NCI-H82 treated with DMSO at 0.1 percent for 48 hours (cell line): ENCODE measurements around the gene SLC15A4.
"Not testable (repeated sequence)": the region's sequence is repeated elsewhere in the genome, so short reads cannot be mapped to it uniquely, and the experiment has no call there.

Source experiments
- DNase-seq: peaks from one replicate; lab custom pipeline; 2025; ENCODE audit not compliant: unreplicated experiment; lab: John Stamatoyannopoulos, UW

Gene SLC15A4

GRCh38 chr12:128815779-128816642 lies 7.7 kb downstream of the SLC15A4 start:
- no peak for DNase-seq

GRCh38 chr12:128814411-128815261 lies 9.1 kb downstream of the SLC15A4 start:
- DNase-seq: no peak

GRCh38 chr12:128813883-128814282 lies 9.9 kb downstream of the SLC15A4 start:
- DNase-seq: no peak

GRCh38 chr12:128813392-128813791 lies 10.4 kb downstream of the SLC15A4 start:
- DNase-seq: no peak

- no peak for DNase-seq
Observed at GRCh38 chr12:128811806-128812205, 12.0 kb downstream of the SLC15A4 start.

- no peak for DNase-seq
Observed at GRCh38 chr12:128810182-128811127, 13.3 kb downstream of the SLC15A4 start.

GRCh38 chr12:128808651-128809050 lies 15.1 kb downstream of the SLC15A4 start:
- DNase-seq: no peak

GRCh38 chr12:128807161-128807724 lies 16.5 kb downstream of the SLC15A4 start:
- no peak for DNase-seq

GRCh38 chr12:128806573-128806972 lies 17.2 kb downstream of the SLC15A4 start:
- no peak for DNase-seq

- not testable (repeated sequence) for DNase-seq
Observed at GRCh38 chr12:128805406-128805805, 18.4 kb downstream of the SLC15A4 start.

- no peak for DNase-seq
Observed at GRCh38 chr12:128804762-128805161, 19.0 kb downstream of the SLC15A4 start.

GRCh38 chr12:128803788-128804187 lies 20.0 kb downstream of the SLC15A4 start:
- DNase-seq: no peak

GRCh38 chr12:128802756-128803155 lies 21.0 kb downstream of the SLC15A4 start:
- no peak for DNase-seq

- DNase-seq: no peak
Observed at GRCh38 chr12:128801879-128802391, 21.8 kb downstream of the SLC15A4 start.

- DNase-seq: no peak
Observed at GRCh38 chr12:128800606-128801005, 23.2 kb downstream of the SLC15A4 start.

- DNase-seq: no peak
Observed at GRCh38 chr12:128798571-128799341, 25.0 kb downstream of the SLC15A4 start.

- DNase-seq: no peak
Observed at GRCh38 chr12:128797119-128798118, 26.3 kb downstream of the SLC15A4 start.

- DNase-seq: no peak
Observed at GRCh38 chr12:128796439-128797118, 27.2 kb downstream of the SLC15A4 start.
